Peyer's patch (tissue), 4 donors: ENCODE results near the gene AKAP13. TPM values are rescaled to one million over a fixed set of nuclear protein-coding genes. Genes with fewer than 3 reads are reported as not detected.
"Not testable (repeated sequence)": the region's sequence is repeated elsewhere in the genome, so short reads cannot be mapped to it uniquely, and the experiment has no call there.

ENCODE experiments used
- DNase-seq, 3 donors: peaks; one replicate each; pipeline ENCODE4 v3.0.0-alpha.2; 2017 to 2019
- H3K27ac ChIP-seq, 4 donors: fragments of 200-600 bp; sonication (generic); one replicate each; pipeline ENCODE4 v1.5.1; 2016 to 2019
- H3K27me3 ChIP-seq, 2 donors: fragments of 200-600 bp; sonication (generic); one replicate each; pipeline ENCODE4 v1.5.1; 2019
- H3K36me3 ChIP-seq, 3 donors: fragments of 200-600 bp; sonication (generic); one replicate each; pipeline ENCODE4 v1.5.1; 2016 to 2019
- H3K4me1 ChIP-seq, 4 donors: fragments of 200-600 bp; sonication (generic); one replicate each; pipeline ENCODE4 v1.5.1; 2016 to 2019
- H3K4me3 ChIP-seq, 4 donors: fragments of 200-600 bp; sonication (generic); 1 replicate in 3 of 4; 2 replicates in 1 of 4; pipeline ENCODE4 v1.5.1; 2016 to 2019; ENCODE audit warnings: mild to moderate bottlenecking in 1 of 4
- H3K9me3 ChIP-seq, 4 donors: fragments of 200-600 bp; sonication (generic); one replicate each; pipeline ENCODE4 v1.5.1; 2016 to 2019; ENCODE audit warnings: mild to moderate bottlenecking in 1 of 4
- CTCF ChIP-seq, 6 experiments: fragments of 450-650 bp in 4 of 6; fragments of 200-600 bp in 2 of 6; sonication (generic) in 1 of 6; IDR thresholded peaks; one replicate each; pipeline ENCODE4 v1.5.1; 2017 to 2019; ENCODE audit warnings: antibody characterized with exemption in 6 of 6, mild to moderate bottlenecking in 3 of 6, moderate library complexity in 1 of 6
- POLR2A ChIP-seq, 2 donors: fragments of 450-650 bp; IDR thresholded peaks; one replicate each; pipeline ENCODE4 v1.5.1; 2017; ENCODE audit warnings: antibody characterized with exemption in 2 of 2, mild to moderate bottlenecking in 2 of 2, moderate library complexity in 2 of 2
- total RNA-seq, 4 donors: library from RNA; depleted of rRNA; stranded (reverse); fragments of >200 nt; gene quantifications; one replicate each; pipeline ENCODE4 v1.1.0, GENCODE V29; 2016

AKAP13 gene
- total RNA-seq, 4 donors from 2014 or later = 166 to 742 (median 242) TPM

GRCh38 chr15:85649372-85649771, 269.0 kb downstream of the AKAP13 start:
- Histone ChIP-seq H3K36me3 (peaks cover 0 to 31% (median 0%) of the 10 kb centered on the region in 3 donors), H3K27ac (peak overlapping the region; percentile 3 to 60 (median 33)), H3K9me3 (no peaks in the 10 kb centered on the region), H3K27me3 (no peaks in the 10 kb centered on the region), H3K4me1 (peaks cover 0 to 18% (median 4%) of the 10 kb centered on the region in 4 donors), H3K4me3 (no peak overlapping the region)
- no peak for TF ChIP-seq CTCF (IDR thresholded peaks at IDR 0.05)
- no peak for TF ChIP-seq POLR2A (IDR thresholded peaks at IDR 0.05)
- no peak for DNase-seq

- Histone ChIP-seq H3K9me3 (no peaks in the 10 kb centered on the region), H3K27ac (no peak overlapping the region), H3K4me1 (peaks cover 0 to 14% (median 2%) of the 10 kb centered on the region in 4 donors), H3K36me3 (peaks cover 0 to 41% (median 0%) of the 10 kb centered on the region in 3 donors), H3K4me3 (no peak overlapping the region), H3K27me3 (no peaks in the 10 kb centered on the region)
- TF ChIP-seq POLR2A (IDR thresholded peaks at IDR 0.05) (no peak), CTCF (IDR thresholded peaks at IDR 0.05) (no peak)
- no peak for DNase-seq
Measured at GRCh38 chr15:85651548-85651947, 271.1 kb downstream of the AKAP13 start.

GRCh38 chr15:85652457-85652856, 272.1 kb downstream of the AKAP13 start:
- Histone ChIP-seq H3K27me3 (no peaks in the 10 kb centered on the region), H3K4me3 (no peak overlapping the region), H3K27ac (no peak overlapping the region), H3K9me3 (no peaks in the 10 kb centered on the region), H3K36me3 (peaks cover 0 to 41% (median 0%) of the 10 kb centered on the region in 3 donors), H3K4me1 (peaks cover 0 to 14% (median 2%) of the 10 kb centered on the region in 4 donors)
- DNase-seq = no peak
- TF ChIP-seq CTCF (IDR thresholded peaks at IDR 0.05) (no peak), POLR2A (IDR thresholded peaks at IDR 0.05) (no peak)

GRCh38 chr15:85657132-85657531, 276.7 kb downstream of the AKAP13 start:
- Histone ChIP-seq H3K9me3 (no peaks in the 10 kb centered on the region), H3K4me3 (no peak overlapping the region), H3K4me1 (no peaks in the 10 kb centered on the region), H3K27ac (no peak overlapping the region), H3K27me3 (no peaks in the 10 kb centered on the region), H3K36me3 (peaks cover 0 to 69% (median 3%) of the 10 kb centered on the region in 3 donors)
- no peak for TF ChIP-seq POLR2A (IDR thresholded peaks at IDR 0.05)
- TF ChIP-seq CTCF (IDR thresholded peaks at IDR 0.05) = no peak
- DNase-seq = no peak

- Histone ChIP-seq H3K4me1 (no peaks in the 10 kb centered on the region), H3K4me3 (no peak overlapping the region), H3K9me3 (no peaks in the 10 kb centered on the region), H3K36me3 (peaks cover 0 to 79% (median 3%) of the 10 kb centered on the region in 3 donors), H3K27me3 (no peaks in the 10 kb centered on the region), H3K27ac (no peak overlapping the region)
- no peak for DNase-seq
- TF ChIP-seq POLR2A (IDR thresholded peaks at IDR 0.05) = no peak
- no peak for TF ChIP-seq CTCF (IDR thresholded peaks at IDR 0.05)
Measured at GRCh38 chr15:85658816-85659215, 278.4 kb downstream of the AKAP13 start.

- H3K9me3 ChIP-seq = no peaks in the 10 kb centered on the region
- H3K27me3 ChIP-seq = no peaks in the 10 kb centered on the region
- H3K27ac ChIP-seq = no peak overlapping the region
- H3K4me3 ChIP-seq = no peak overlapping the region
- no peaks in the 10 kb centered on the region for H3K4me1 ChIP-seq
- TF ChIP-seq CTCF (IDR thresholded peaks at IDR 0.05) (no peak), POLR2A (IDR thresholded peaks at IDR 0.05) (no peak)
- DNase-seq = no peak
- H3K36me3 ChIP-seq = peaks cover 0 to 75% (median 3%) of the 10 kb centered on the region in 3 donors
Measured at GRCh38 chr15:85661859-85662258, 281.5 kb downstream of the AKAP13 start.

- Histone ChIP-seq H3K36me3 (peaks cover 0 to 76% (median 0%) of the 10 kb centered on the region in 3 donors), H3K4me1 (peaks cover 0 to 17% (median 0%) of the 10 kb centered on the region in 4 donors)
- not testable (repeated sequence) for H3K4me3 ChIP-seq, H3K9me3 ChIP-seq, H3K27ac ChIP-seq, H3K27me3 ChIP-seq, DNase-seq
Measured at GRCh38 chr15:85665677-85666076, 285.3 kb downstream of the AKAP13 start.
